Measurements from ENCODE around the gene GALNT10. TPM values are rescaled to one million over a fixed set of nuclear protein-coding genes. Genes with fewer than 3 reads are reported as not detected.
"Not testable (repeated sequence)": the region's sequence is repeated elsewhere in the genome, so short reads cannot be mapped to it uniquely, and the experiment has no call there.

The GALNT10 gene
- total and polyA plus RNA-seq, 12 donors: 3.1 to 19.0 (median 11.7) TPM

DNA sequence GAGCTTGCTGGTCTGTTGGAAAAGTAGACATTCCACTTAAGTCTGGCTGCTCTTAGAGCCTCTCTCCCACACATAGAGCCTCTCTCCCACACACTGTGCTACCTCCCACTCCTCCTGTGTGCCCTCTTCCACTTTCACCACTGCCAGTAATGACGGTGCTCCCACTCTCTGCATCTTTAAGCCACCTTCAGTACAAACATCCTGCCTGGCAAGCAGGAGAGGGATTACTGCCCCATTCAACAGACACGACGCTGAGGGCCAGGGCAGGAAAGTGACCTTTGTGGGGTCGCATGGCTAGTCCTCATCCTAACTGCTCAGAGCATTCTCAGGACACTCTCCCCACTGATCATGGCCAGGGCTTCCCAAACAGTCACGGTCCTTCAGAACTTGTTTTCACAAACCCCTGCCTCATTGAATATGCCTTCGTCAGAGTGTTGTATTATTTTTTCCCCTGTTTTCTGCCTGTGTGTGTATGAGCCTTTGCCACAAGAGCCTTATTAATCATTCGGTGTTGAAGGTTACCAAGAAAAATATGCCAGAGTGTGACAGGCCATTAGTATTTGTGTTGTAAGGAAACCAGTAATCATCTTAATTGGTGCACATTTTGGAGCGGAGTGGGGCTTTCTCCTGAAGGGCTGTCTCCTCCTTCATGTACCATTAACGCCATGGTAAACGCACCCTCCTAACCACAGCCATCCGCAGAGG lies 168.1 kb downstream of the GALNT10 start:
- 84 to 85% methylated on average over 11 of the region's 11 CpGs for WGBS, 2 donors
- TF ChIP-seq CTCF (IDR thresholded peaks at IDR 0.05): no peak
- H3K4me3 ChIP-seq: no peak overlapping the region
- no peaks in the 10 kb centered on the region for H3K27me3 ChIP-seq
- no peaks in the 10 kb centered on the region for H3K36me3 ChIP-seq
- intact Hi-C loops (cut with DNase I): no loop called here
- peaks cover 0 to 27% (median 9%) of the 10 kb centered on the region in 9 donors for H3K4me1 ChIP-seq
- DNase-seq: no peak
- H3K9me3 ChIP-seq: no peaks in the 10 kb centered on the region
- ATAC-seq: no peak
- peak overlapping the region in 1 of 10 donors; percentile 1 for H3K27ac ChIP-seq

DNA sequence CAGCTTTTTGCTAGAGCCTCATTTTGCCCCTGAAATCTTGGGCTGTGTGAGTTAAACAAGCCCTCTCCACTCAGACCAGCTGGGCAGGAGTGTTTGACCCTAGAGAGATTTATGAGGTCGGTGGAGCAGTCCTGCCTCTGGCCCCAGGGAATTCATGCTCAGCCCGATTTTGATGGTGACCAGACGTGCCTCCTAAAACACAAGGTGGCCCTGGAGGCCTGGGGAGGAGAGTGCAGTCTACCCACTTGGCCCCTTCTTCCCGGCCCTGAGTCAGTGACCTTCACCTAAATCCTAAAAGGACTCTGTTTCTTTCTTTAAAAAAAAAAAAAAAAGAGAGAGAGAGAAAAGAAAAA lies 168.7 kb downstream of the GALNT10 start:
- Histone ChIP-seq H3K27ac (no peak overlapping the region), H3K4me3 (no peak overlapping the region), H3K36me3 (no peaks in the 10 kb centered on the region), H3K27me3 (no peaks in the 10 kb centered on the region), H3K4me1 (peaks cover 0 to 30% (median 9%) of the 10 kb centered on the region in 9 donors), H3K9me3 (no peaks in the 10 kb centered on the region)
- no peak for DNase-seq
- TF ChIP-seq CTCF (IDR thresholded peaks at IDR 0.05): no peak
- ATAC-seq: peak in 2 of 8 donors; percentile 4 to 13
- intact Hi-C loops (cut with DNase I): no loop called here
- WGBS, 2 donors: 68 to 78% methylated on average over 4 of the region's 4 CpGs

- H3K27me3 ChIP-seq; H3K4me3 ChIP-seq; intact Hi-C loops (cut with DNase I); H3K27ac ChIP-seq; DNase-seq; H3K9me3 ChIP-seq; H3K36me3 ChIP-seq; ATAC-seq: not testable (repeated sequence)
- peaks cover 0 to 34% (median 15%) of the 10 kb centered on the region in 9 donors for H3K4me1 ChIP-seq
- 94 to 96% methylated on average over 7 of the region's 7 CpGs for WGBS, 2 donors
Measured at GRCh38 chr5:154360241-154360640, 169.7 kb downstream of the GALNT10 start.

DNA sequence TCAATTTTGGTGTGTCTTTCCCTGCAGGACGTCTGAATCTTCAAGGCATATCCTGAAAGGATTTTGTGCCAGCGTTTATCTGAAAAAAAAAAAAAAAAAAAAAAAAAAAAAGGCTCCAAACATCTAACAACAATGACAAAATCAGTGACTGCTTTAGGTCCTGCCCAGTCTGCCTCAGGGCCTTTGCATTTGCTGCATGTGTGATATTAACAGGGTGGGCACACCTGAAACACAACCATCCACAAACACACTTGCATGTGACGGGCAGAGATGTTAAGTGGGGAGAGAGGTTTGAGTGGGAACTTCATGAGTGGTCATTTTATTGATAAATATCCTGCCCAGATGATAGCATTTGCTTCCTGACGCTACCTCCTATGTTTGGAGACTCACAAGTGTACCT lies 172.9 kb downstream of the GALNT10 start:
- no peak for ATAC-seq
- Histone ChIP-seq H3K9me3 (no peaks in the 10 kb centered on the region), H3K4me3 (no peak overlapping the region), H3K27ac (no peak overlapping the region), H3K36me3 (no peaks in the 10 kb centered on the region), H3K27me3 (no peaks in the 10 kb centered on the region), H3K4me1 (peaks cover 0 to 51% (median 43%) of the 10 kb centered on the region in 9 donors)
- DNase-seq: no peak
- intact Hi-C loops (cut with DNase I): no loop called here
- no peak for TF ChIP-seq CTCF (IDR thresholded peaks at IDR 0.05)
- 76 to 92% methylated on average over 4 of the region's 4 CpGs for WGBS, 2 donors

- no peaks in the 10 kb centered on the region for H3K9me3 ChIP-seq
- TF ChIP-seq CTCF (IDR thresholded peaks at IDR 0.05): no peak
- WGBS, 2 donors: 75 to 85% methylated on average over 2 of the region's 2 CpGs
- no peaks in the 10 kb centered on the region for H3K36me3 ChIP-seq
- no peak overlapping the region for H3K4me3 ChIP-seq
- H3K27ac ChIP-seq: no peak overlapping the region
- no peaks in the 10 kb centered on the region for H3K27me3 ChIP-seq
- ATAC-seq (no peak), DNase-seq (no peak)
- H3K4me1 ChIP-seq: peaks cover 0 to 58% (median 49%) of the 10 kb centered on the region in 9 donors
- intact Hi-C loops (cut with DNase I): no loop called here
Measured at GRCh38 chr5:154364771-154365170, 174.2 kb downstream of the GALNT10 start.

All from heart right ventricle (tissue), 16 donors.